Stomach (tissue), 9 donors: ENCODE measurements around the gene MNT. TPM values are rescaled to one million over a fixed set of nuclear protein-coding genes. Genes with fewer than 3 reads are reported as not detected.

Experiments used
- DNase-seq, 2 donors: peaks; one replicate each; pipeline versions ENCODE4 v3.0.0 to v3.0.0-alpha.2; 2013 to 2019
- H3K27ac ChIP-seq, 5 donors: fragments of 200-600 bp in 4 of 5; sonication (generic) in 4 of 5; one replicate each; pipeline ENCODE4 v1.5.1; 2013 to 2019; ENCODE audit warnings: mild to moderate bottlenecking in 1 of 5, moderate library complexity in 1 of 5
- H3K27me3 ChIP-seq, 3 donors: fragments of 200-600 bp; sonication (generic); one replicate each; pipeline ENCODE4 v1.5.1; 2017 to 2019; ENCODE audit warnings: mixed run types in 1 of 3
- H3K36me3 ChIP-seq, 4 donors: fragments of 200-600 bp; sonication (generic); 1 replicate in 3 of 4; 2 replicates in 1 of 4; pipeline ENCODE4 v1.5.1; 2016 to 2019
- H3K4me1 ChIP-seq, 4 donors: fragments of 200-600 bp; sonication (generic); one replicate each; pipeline ENCODE4 v1.5.1; 2016 to 2019
- H3K4me3 ChIP-seq, 4 donors: fragments of 200-600 bp; sonication (generic) in 3 of 4; one replicate each; pipeline ENCODE4 v1.5.1; 2016 to 2019; ENCODE audit warnings: mild to moderate bottlenecking in 1 of 4
- H3K9me3 ChIP-seq, 4 donors: fragments of 200-600 bp; sonication (generic); one replicate each; pipeline ENCODE4 v1.5.1; 2016 to 2019
- CTCF ChIP-seq, 7 experiments: fragments of 450-650 bp in 4 of 7; fragments of 200-600 bp in 3 of 7; sonication (generic) in 3 of 7; IDR thresholded peaks; one replicate each; pipeline ENCODE4 v1.5.1; 2016 to 2019; ENCODE audit warnings: antibody characterized with exemption in 7 of 7, control low read depth in 2 of 7, mild to moderate bottlenecking in 1 of 7
- EP300 ChIP-seq: sonication (generic); formaldehyde crosslinking; IDR thresholded peaks from one replicate; pipeline ENCODE4 v1.6.1; 2017; ENCODE audit warnings: antibody characterized with exemption
- POLR2A ChIP-seq, 4 donors: fragments of 450-650 bp; IDR thresholded peaks; one replicate each; pipeline ENCODE4 v1.6.1; 2016; ENCODE audit warnings: antibody characterized with exemption in 4 of 4, control low read depth in 2 of 4, mild to moderate bottlenecking in 1 of 4, moderate library complexity in 1 of 4
- POLR2AphosphoS5 ChIP-seq, 3 donors: sonication (generic); formaldehyde crosslinking; IDR thresholded peaks; one replicate each; pipeline ENCODE4 v1.6.1; 2016; ENCODE audit warnings: antibody characterized with exemption in 3 of 3
- WGBS, 5 donors: extraction: QIAGEN DNeasy Blood & Tissue Kit in 3 of 5; methylation state at CpG; one replicate each; pipeline versions ENCODE4 v1.1.5 to v1.1.7; 2013 to 2018; 5-methylcytosine and 5-hydroxymethylcytosine counted together
- intact Hi-C: fragments of 100-400 bp; cut with DNase I; formaldehyde crosslinking; loops from one replicate; pipeline ENCODE4 v1.15.1; 2023; ENCODE audit warnings: low total_unique reads
- polyA plus RNA-seq, 3 donors: library from polyadenylated mRNA; stranded (reverse); fragments of 200-250 nt; gene quantifications; one replicate each; pipeline ENCODE4 v1.2.3, GENCODE V29; 2013
- total RNA-seq, 5 donors: library from RNA; depleted of rRNA; stranded (reverse); fragments of >200 nt; gene quantifications; one replicate each; pipeline versions ENCODE4 v1.1.0 to v1.2.3, GENCODE V29; 2014 to 2016
- donor health status: healthy with polysubstance abuse.
- donor health status: Bipolar disorder and iron deficiency.
- donor health status: healthy.

MNT gene
- total and polyA plus RNA-seq, 8 donors: 3.5 to 55.8 (median 8.6) TPM

GRCh38 chr17:2386400-2387085 lies 14.3 kb downstream of the MNT start:
- H3K9me3 ChIP-seq: no peaks in the 10 kb centered on the region
- peak; percentile 76 to 89 for DNase-seq
- no peak for TF ChIP-seq CTCF (IDR thresholded peaks at IDR 0.05)
- TF ChIP-seq POLR2AphosphoS5 (IDR thresholded peaks at IDR 0.05): peak in 2 of 3 donors; percentile 15 to 34
- TF ChIP-seq POLR2A (IDR thresholded peaks at IDR 0.05): no peak
- TF ChIP-seq EP300: no peak
- 53 to 77% (median 64%) methylated on average over 17 to 22 of the region's 22 CpGs for WGBS, 5 donors
- H3K27ac ChIP-seq: peak overlapping the region in 3 of 5 donors; percentile 37 to 55 (median 39)
- peaks cover 29 to 46% (median 44%) of the 10 kb centered on the region in 4 donors for H3K36me3 ChIP-seq
- H3K4me3 ChIP-seq: no peak overlapping the region
- H3K4me1 ChIP-seq: peaks cover 35 to 80% (median 58%) of the 10 kb centered on the region in 4 donors
- intact Hi-C loops: no loop called here
- no peaks in the 10 kb centered on the region for H3K27me3 ChIP-seq

GRCh38 chr17:2385240-2386210 lies 15.3 kb downstream of the MNT start:
- Histone ChIP-seq H3K27ac (peak overlapping the region in 3 of 5 donors; percentile 37 to 55 (median 39)), H3K27me3 (no peaks in the 10 kb centered on the region), H3K4me1 (peaks cover 32 to 69% (median 48%) of the 10 kb centered on the region in 4 donors), H3K4me3 (no peak overlapping the region), H3K36me3 (peaks cover 29 to 55% (median 53%) of the 10 kb centered on the region in 4 donors), H3K9me3 (no peaks in the 10 kb centered on the region)
- TF ChIP-seq POLR2AphosphoS5 (IDR thresholded peaks at IDR 0.05) (no peak), CTCF (IDR thresholded peaks at IDR 0.05) (no peak), EP300 (no peak), POLR2A (IDR thresholded peaks at IDR 0.05) (no peak)
- DNase-seq: no peak
- intact Hi-C loops: no loop called here
- WGBS, 5 donors: 61 to 78% (median 70%) methylated on average over 13 to 18 of the region's 18 CpGs

- no peaks in the 10 kb centered on the region for H3K27me3 ChIP-seq
- no peak overlapping the region for H3K4me3 ChIP-seq
- H3K36me3 ChIP-seq: peaks cover 29 to 63% (median 61%) of the 10 kb centered on the region in 4 donors
- no peaks in the 10 kb centered on the region for H3K9me3 ChIP-seq
- no peak for DNase-seq
- 72 to 84% (median 78%) methylated on average over 19 to 22 of the region's 22 CpGs for whole genome bisulfite sequencing, 5 donors
- H3K27ac ChIP-seq: peak overlapping the region in 2 of 5 donors; percentile 39 to 55
- intact Hi-C loops: loop anchor here (5.0 kb wide), 1 partner anchor 33 kb away; no protein-coding TSS in a partner anchor
- H3K4me1 ChIP-seq: peaks cover 24 to 60% (median 41%) of the 10 kb centered on the region in 4 donors
- TF ChIP-seq EP300 (no peak), POLR2AphosphoS5 (IDR thresholded peaks at IDR 0.05) (no peak), CTCF (IDR thresholded peaks at IDR 0.05) (no peak), POLR2A (IDR thresholded peaks at IDR 0.05) (no peak)
Measured at GRCh38 chr17:2384439-2385127, 16.3 kb downstream of the MNT start.
